Endothelial cell of umbilical vein (primary cell): ENCODE measurements around the gene CIB4. TPM values are rescaled to one million over a fixed set of nuclear protein-coding genes. Genes with fewer than 3 reads are reported as not detected.

Experiments used
- BruUV-seq: library from RNA; stranded (reverse); fragments of 400-500 nt; replicated peaks from 2 replicates; lab custom pipeline; 2021; lab: Mats Ljungman, UMichigan
- CTCF ChIA-PET: fragments of 300-600, 350-600 bp; sonication (Branson Sonifier 250); formaldehyde crosslinking; loops from one replicate; lab custom pipeline; 2021; ENCODE audit warnings: antibody characterized with exemption, inconsistent platforms; lab: Charles Lee
- POLR2A ChIA-PET: fragments of 300-600, 350-600 bp; sonication (Branson Sonifier 250); formaldehyde crosslinking; loops from one replicate; lab custom pipeline; 2021; ENCODE audit warnings: antibody characterized with exemption, inconsistent platforms; lab: Charles Lee
- DNase-seq: peaks from one replicate; pipeline ENCODE4 v3.0.0-alpha.2; 2011; ENCODE audit warnings: low read depth, low spot score
- FAIRE-seq: peaks from 2 replicates; lab custom pipeline; 2011; peaks lifted over from hg19 to GRCh38; lab: Jason Lieb, UNC
- H2AFZ ChIP-seq: 2 replicates; pipeline ENCODE4 v1.6.0; 2012; ENCODE audit warnings: low read depth, low read length, control low read depth, inconsistent platforms
- H3K27ac ChIP-seq: 2 replicates; pipeline ENCODE4 v1.5.1; 2011; ENCODE audit warnings: low read depth, mild to moderate bottlenecking, control low read depth, low read length, moderate library complexity; ENCODE audit not compliant: insufficient read depth
- H3K27me3 ChIP-seq, 2 experiments: 2 replicates each; pipeline versions ENCODE4 v1.6.0 to v1.6.1; 2011; ENCODE audit warnings: low read length in 2 of 2, mixed read lengths in 1 of 2; ENCODE audit not compliant: control insufficient read depth in 2 of 2, insufficient read depth in 2 of 2
- H3K36me3 ChIP-seq, 2 experiments: 2 replicates in 1 of 2; 3 replicates in 1 of 2; pipeline ENCODE4 v1.5.1; 2011; ENCODE audit warnings: low read length in 2 of 2, mild to moderate bottlenecking in 1 of 2, moderate library complexity in 1 of 2; ENCODE audit not compliant: control insufficient read depth in 2 of 2, insufficient read depth in 2 of 2; ENCODE audit errors: extremely low read depth in 1 of 2
- H3K4me1 ChIP-seq: 3 replicates; pipeline ENCODE4 v1.5.1; 2011; ENCODE audit warnings: mild to moderate bottlenecking, low read length; ENCODE audit not compliant: control insufficient read depth, insufficient read depth; ENCODE audit errors: extremely low read depth
- H3K4me2 ChIP-seq: 2 replicates; pipeline ENCODE4 v1.6.1; 2011; ENCODE audit warnings: low read length, control low read depth, mixed read lengths; ENCODE audit not compliant: insufficient read depth
- H3K4me3 ChIP-seq, 3 experiments: fragments of 200-600 bp in 1 of 3; sonication (generic), shearing (Covaris generic) in 1 of 3; replicated peaks in 1 of 3; 2 replicates each; pipeline ENCODE4 v1.5.1; 2011 to 2016; ENCODE audit warnings: control low read depth in 3 of 3, low read length in 3 of 3, mild to moderate bottlenecking in 2 of 3, inconsistent platforms in 1 of 3, low read depth in 1 of 3, moderate library complexity in 1 of 3; ENCODE audit not compliant: insufficient read depth in 1 of 3
- H3K79me2 ChIP-seq: 2 replicates; pipeline ENCODE4 v1.6.0; 2012; ENCODE audit warnings: low read length, inconsistent platforms; ENCODE audit not compliant: control insufficient read depth, insufficient read depth
- H3K9ac ChIP-seq: replicated peaks from 2 replicates; pipeline ENCODE3; 2011; ENCODE audit warnings: low read length, control low read depth; ENCODE audit not compliant: insufficient read depth; ENCODE audit errors: extremely low read depth
- H3K9me1 ChIP-seq: replicated peaks from 3 replicates; pipeline ENCODE4 v1.6.0; 2011; ENCODE audit warnings: mild to moderate bottlenecking, low read length; ENCODE audit not compliant: control insufficient read depth, insufficient read depth; ENCODE audit errors: extremely low read depth
- H3K9me3 ChIP-seq: replicated peaks from 2 replicates; pipeline ENCODE4 v1.5.1; 2012; ENCODE audit warnings: low read length, inconsistent platforms; ENCODE audit not compliant: control insufficient read depth, insufficient read depth
- H4K20me1 ChIP-seq: replicated peaks from 2 replicates; pipeline ENCODE3; 2011; ENCODE audit warnings: mild to moderate bottlenecking, low read length; ENCODE audit not compliant: control insufficient read depth, insufficient read depth; ENCODE audit errors: extremely low read depth
- EZH2 ChIP-seq: IDR thresholded peaks from 2 replicates; pipeline ENCODE4 v1.6.1; 2012; ENCODE audit warnings: borderline replicate concordance, low read depth, mild to moderate bottlenecking, moderate library complexity, low read length, inconsistent platforms; ENCODE audit not compliant: severe bottlenecking
- FOS ChIP-seq: IDR thresholded peaks from 2 replicates; pipeline ENCODE4 v1.6.1; 2011; ENCODE audit warnings: mild to moderate bottlenecking, low read length, moderate library complexity, borderline replicate concordance; ENCODE audit not compliant: insufficient read depth
- GATA2 ChIP-seq: IDR thresholded peaks from 2 replicates; pipeline ENCODE4 v1.7.0; 2011; ENCODE audit warnings: low read depth, mild to moderate bottlenecking, moderate library complexity, mixed read lengths, low read length; ENCODE audit not compliant: insufficient read length, insufficient read depth
- JUN ChIP-seq: IDR thresholded peaks from 2 replicates; pipeline ENCODE4 v1.6.1; 2011; ENCODE audit warnings: borderline replicate concordance, low read depth; ENCODE audit not compliant: insufficient read length, insufficient read depth
- MAX ChIP-seq: IDR thresholded peaks from 2 replicates; pipeline ENCODE4 v1.6.1; 2011; ENCODE audit not compliant: insufficient read depth, insufficient read length
- MYC ChIP-seq: IDR thresholded peaks from one replicate; pipeline ENCODE4 v1.6.1; 2011; ENCODE audit warnings: mild to moderate bottlenecking, low read depth, low read length
- POLR2A ChIP-seq: IDR thresholded peaks from 2 replicates; pipeline ENCODE4 v1.6.1; 2012; ENCODE audit warnings: low read depth, mild to moderate bottlenecking, control low read depth, low read length
- POLR2AphosphoS5 ChIP-seq: IDR thresholded peaks from 2 replicates; pipeline ENCODE4 v1.6.1; 2012; ENCODE audit warnings: low read depth, mild to moderate bottlenecking, control low read depth, low read length, moderate library complexity; ENCODE audit not compliant: insufficient read depth
- dilution Hi-C: fragments of 300-500 bp; cut with MboI; formaldehyde crosslinking; loops from one replicate; pipeline ENCODE4 v1.15.0; 2019; ENCODE audit warnings: low sequenced_read_pairs; ENCODE audit not compliant: extremely low pct_ligation_motif_present
- intact Hi-C: fragments of 100-400 bp; cut with micrococcal nuclease; formaldehyde crosslinking; loops from one replicate; pipeline ENCODE4 v1.10.0; 2022
- polyA plus RNA-seq, 4 experiments: library from polyadenylated mRNA; depleted of rRNA in 3 of 4; stranded (reverse) in 3 of 4; unstranded in 1 of 4; fragments of >200 nt; gene quantifications; 2 replicates each; pipeline versions ENCODE4 v1.2.1 to v1.2.3, GENCODE V29; 2011 to 2012; ENCODE audit warnings: missing spikeins in 1 of 4
- total RNA-seq: library from RNA; stranded (reverse); gene quantifications from 2 replicates; pipeline ENCODE4 v1.2.3, GENCODE V29; 2021
- TF ChIP-seq, protein P1 (sequence below), 2 donors: IDR thresholded peaks; 1 replicate in 1 of 2; 2 replicates in 1 of 2; pipeline ENCODE4 v1.5.1; 2011; ENCODE audit warnings: low read length in 2 of 2, mild to moderate bottlenecking in 2 of 2, moderate library complexity in 2 of 2, control low read depth in 1 of 2, inconsistent platforms in 1 of 2, low read depth in 1 of 2; ENCODE audit not compliant: insufficient read depth in 1 of 2; ENCODE audit errors: extremely low read depth in 1 of 2

CIB4 gene
- total and polyA plus RNA-seq, 2 donors (not counting 3 experiments of a cell fraction or from before 2014, with no cell fraction given), result not detected

GRCh38 chr2:26658691-26659346 is 17.7 kb upstream of the CIB4 start:
- BruUV-seq, result no TSS peak
- no peaks in the 10 kb centered on the region for H3K9me1 ChIP-seq
- H3K36me3 ChIP-seq, result no peaks in the 10 kb centered on the region
- H3K27me3 ChIP-seq, result peaks cover 0 to 4% of the 10 kb centered on the region in 2 experiments
- TF ChIP-seq MAX, result no peak
- no peak for TF ChIP-seq JUN
- TF ChIP-seq MYC, result no peak
- no peak for TF ChIP-seq EZH2
- TF ChIP-seq GATA2, result no peak
- TF ChIP-seq, protein P1, sequence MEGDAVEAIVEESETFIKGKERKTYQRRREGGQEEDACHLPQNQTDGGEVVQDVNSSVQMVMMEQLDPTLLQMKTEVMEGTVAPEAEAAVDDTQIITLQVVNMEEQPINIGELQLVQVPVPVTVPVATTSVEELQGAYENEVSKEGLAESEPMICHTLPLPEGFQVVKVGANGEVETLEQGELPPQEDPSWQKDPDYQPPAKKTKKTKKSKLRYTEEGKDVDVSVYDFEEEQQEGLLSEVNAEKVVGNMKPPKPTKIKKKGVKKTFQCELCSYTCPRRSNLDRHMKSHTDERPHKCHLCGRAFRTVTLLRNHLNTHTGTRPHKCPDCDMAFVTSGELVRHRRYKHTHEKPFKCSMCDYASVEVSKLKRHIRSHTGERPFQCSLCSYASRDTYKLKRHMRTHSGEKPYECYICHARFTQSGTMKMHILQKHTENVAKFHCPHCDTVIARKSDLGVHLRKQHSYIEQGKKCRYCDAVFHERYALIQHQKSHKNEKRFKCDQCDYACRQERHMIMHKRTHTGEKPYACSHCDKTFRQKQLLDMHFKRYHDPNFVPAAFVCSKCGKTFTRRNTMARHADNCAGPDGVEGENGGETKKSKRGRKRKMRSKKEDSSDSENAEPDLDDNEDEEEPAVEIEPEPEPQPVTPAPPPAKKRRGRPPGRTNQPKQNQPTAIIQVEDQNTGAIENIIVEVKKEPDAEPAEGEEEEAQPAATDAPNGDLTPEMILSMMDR (IDR thresholded peaks at IDR 0.05; ENCODE audit: extremely low read depth in 1 of 2, insufficient read depth in 1 of 2, low read depth in 1 of 2, low read length in 2 of 2), result no peak
- TF ChIP-seq FOS, result no peak
- no peak for TF ChIP-seq POLR2AphosphoS5
- no peak for TF ChIP-seq POLR2A
- H3K4me1 ChIP-seq, result no peaks in the 10 kb centered on the region
- CTCF ChIA-PET, result interaction anchor here (0.5 to 1.5 kb wide), 2 partner anchors 14 to 15 kb away, joined by 3 read pairs; no protein-coding TSS in a partner anchor
- no peaks in the 10 kb centered on the region for H3K9me3 ChIP-seq
- DNase-seq (no peak), FAIRE-seq (no peak)
- no peaks in the 10 kb centered on the region for H3K79me2 ChIP-seq
- H2AFZ ChIP-seq, result no peak overlapping the region
- dilution Hi-C loops (no loop called here), intact Hi-C loops (no loop called here)
- no peak overlapping the region for H3K27ac ChIP-seq
- H3K4me3 ChIP-seq, result no peak overlapping the region
- no peak overlapping the region for H3K9ac ChIP-seq
- POLR2A ChIA-PET, result no interaction called here
- no peaks in the 10 kb centered on the region for H4K20me1 ChIP-seq
- H3K4me2 ChIP-seq, result no peak overlapping the region
